Measurements from ENCODE around the gene SF3B2. TPM values are rescaled to one million over a fixed set of nuclear protein-coding genes. Genes with fewer than 3 reads are reported as not detected.
A peak's percentile ranks its signal among the peaks of the same experiment; 100 is the strongest.
"Not testable (repeated sequence)": the region's sequence is repeated elsewhere in the genome, so short reads cannot be mapped to it uniquely, and the experiment has no call there.

SF3B2 gene
- total RNA-seq, 1 experiment from 2014 or later: 358 TPM

DNA sequence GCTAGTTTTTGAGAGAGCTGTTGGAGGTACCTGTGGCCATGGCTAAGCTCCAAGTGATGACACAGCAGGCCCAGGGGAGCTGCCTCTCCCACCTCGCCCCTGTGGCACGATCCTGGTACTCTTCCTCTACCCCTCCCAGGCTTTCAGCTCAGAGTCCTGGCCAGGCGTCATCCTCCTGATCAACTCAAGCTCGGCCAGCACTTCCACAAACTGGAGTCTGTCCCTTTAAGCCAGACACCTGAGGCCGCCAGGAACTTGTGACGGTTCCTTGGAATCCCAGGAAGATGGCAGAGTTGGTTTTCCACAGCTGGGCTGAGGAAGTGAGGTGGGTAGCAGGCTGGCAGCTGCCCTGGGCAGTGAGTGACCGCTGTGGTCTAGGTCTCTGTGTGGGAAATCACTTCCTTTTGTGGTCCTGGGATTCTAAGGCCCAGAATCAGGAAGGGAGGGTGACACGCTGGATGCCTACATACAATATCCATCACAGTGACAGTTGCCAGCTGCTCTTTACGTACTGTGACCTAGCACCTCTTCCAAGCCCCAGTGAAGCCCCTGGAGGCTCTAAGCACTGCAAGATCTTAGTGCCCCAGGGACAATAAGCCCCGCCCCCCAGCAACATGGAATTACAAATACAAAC is 43.6 kb upstream of the SF3B2 start:
- DNase-seq (ENCODE audit: low spot score): peak; percentile 50
- Histone ChIP-seq H3K4me3 (ENCODE audit: low read depth, low read length, poor library complexity, severe bottlenecking) (no peak overlapping the region), H3K27ac (ENCODE audit: low read depth, low read length, poor library complexity, severe bottlenecking) (no peak overlapping the region), H3K27me3 (replicated peaks; ENCODE audit: insufficient read depth, low read depth, low read length, poor library complexity) (no peaks in the 10 kb centered on the region), H3K9me3 (ENCODE audit: low read depth, low read length, poor library complexity, severe bottlenecking) (no peaks in the 10 kb centered on the region), H3K36me3 (ENCODE audit: insufficient read depth, low read length, poor library complexity, severe bottlenecking) (peaks cover 20% of the 10 kb centered on the region), H3K4me1 (ENCODE audit: insufficient read depth, low read length, poor library complexity, severe bottlenecking) (no peaks in the 10 kb centered on the region)
- POLR2A ChIA-PET (ENCODE audit: low non-redundant PET): interaction anchor here (0.7 kb wide), 1 partner anchor 116 kb away, joined by 3 read pairs; no protein-coding TSS in a partner anchor
- no TSS peak for BruUV-seq (replicated peaks)
- CTCF ChIA-PET: interaction anchor here (0.6 to 1.2 kb wide), 2 partner anchors 13 to 149 kb away, joined by 3 to 4 read pairs; no protein-coding TSS in a partner anchor
- intact Hi-C loops (cut with micrococcal nuclease; ENCODE audit: unreplicated experiment): no loop called here
- TF ChIP-seq, protein P1, sequence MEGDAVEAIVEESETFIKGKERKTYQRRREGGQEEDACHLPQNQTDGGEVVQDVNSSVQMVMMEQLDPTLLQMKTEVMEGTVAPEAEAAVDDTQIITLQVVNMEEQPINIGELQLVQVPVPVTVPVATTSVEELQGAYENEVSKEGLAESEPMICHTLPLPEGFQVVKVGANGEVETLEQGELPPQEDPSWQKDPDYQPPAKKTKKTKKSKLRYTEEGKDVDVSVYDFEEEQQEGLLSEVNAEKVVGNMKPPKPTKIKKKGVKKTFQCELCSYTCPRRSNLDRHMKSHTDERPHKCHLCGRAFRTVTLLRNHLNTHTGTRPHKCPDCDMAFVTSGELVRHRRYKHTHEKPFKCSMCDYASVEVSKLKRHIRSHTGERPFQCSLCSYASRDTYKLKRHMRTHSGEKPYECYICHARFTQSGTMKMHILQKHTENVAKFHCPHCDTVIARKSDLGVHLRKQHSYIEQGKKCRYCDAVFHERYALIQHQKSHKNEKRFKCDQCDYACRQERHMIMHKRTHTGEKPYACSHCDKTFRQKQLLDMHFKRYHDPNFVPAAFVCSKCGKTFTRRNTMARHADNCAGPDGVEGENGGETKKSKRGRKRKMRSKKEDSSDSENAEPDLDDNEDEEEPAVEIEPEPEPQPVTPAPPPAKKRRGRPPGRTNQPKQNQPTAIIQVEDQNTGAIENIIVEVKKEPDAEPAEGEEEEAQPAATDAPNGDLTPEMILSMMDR (conservative IDR thresholded peaks at IDR 0.05; ENCODE audit: low read depth, low read length): no peak
- TF ChIP-seq EZH2 (IDR thresholded peaks at IDR 0.05; ENCODE audit: borderline replicate concordance, low read depth, low read length, poor library complexity, severe bottlenecking): no peak

DNA sequence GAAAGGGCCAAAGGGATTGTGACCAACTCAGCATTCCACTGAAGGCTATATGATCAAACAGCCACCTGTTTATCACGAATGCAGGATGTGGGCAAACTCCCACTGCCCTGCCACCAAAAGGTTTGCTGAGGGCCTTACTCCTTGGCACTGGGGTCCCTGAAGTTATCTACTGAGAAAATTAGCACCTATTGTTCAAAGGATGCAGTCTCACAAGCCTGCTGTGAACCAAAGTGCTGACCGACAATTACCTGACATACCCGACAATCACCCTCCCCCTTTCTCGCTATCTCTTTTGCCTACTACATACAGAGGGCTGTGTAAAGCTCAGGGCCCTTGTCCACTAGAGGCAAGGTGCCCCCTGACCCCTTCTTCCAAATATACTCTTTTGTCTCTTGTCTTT is 42.1 kb upstream of the SF3B2 start:
- H3K4me1 ChIP-seq (ENCODE audit: insufficient read depth, low read length, poor library complexity, severe bottlenecking); DNase-seq (ENCODE audit: low spot score); H3K4me3 ChIP-seq (ENCODE audit: low read depth, low read length, poor library complexity, severe bottlenecking); BruUV-seq (replicated peaks); H3K36me3 ChIP-seq (ENCODE audit: insufficient read depth, low read length, poor library complexity, severe bottlenecking); H3K27me3 ChIP-seq (replicated peaks; ENCODE audit: insufficient read depth, low read depth, low read length, poor library complexity); H3K9me3 ChIP-seq (ENCODE audit: low read depth, low read length, poor library complexity, severe bottlenecking); CTCF ChIA-PET; H3K27ac ChIP-seq (ENCODE audit: low read depth, low read length, poor library complexity, severe bottlenecking); intact Hi-C loops (cut with micrococcal nuclease; ENCODE audit: unreplicated experiment): not testable (repeated sequence)
- POLR2A ChIA-PET (ENCODE audit: low non-redundant PET): interaction anchor here (0.6 kb wide), 1 partner anchor 303 kb away, joined by 3 read pairs; no protein-coding TSS in a partner anchor

DNA sequence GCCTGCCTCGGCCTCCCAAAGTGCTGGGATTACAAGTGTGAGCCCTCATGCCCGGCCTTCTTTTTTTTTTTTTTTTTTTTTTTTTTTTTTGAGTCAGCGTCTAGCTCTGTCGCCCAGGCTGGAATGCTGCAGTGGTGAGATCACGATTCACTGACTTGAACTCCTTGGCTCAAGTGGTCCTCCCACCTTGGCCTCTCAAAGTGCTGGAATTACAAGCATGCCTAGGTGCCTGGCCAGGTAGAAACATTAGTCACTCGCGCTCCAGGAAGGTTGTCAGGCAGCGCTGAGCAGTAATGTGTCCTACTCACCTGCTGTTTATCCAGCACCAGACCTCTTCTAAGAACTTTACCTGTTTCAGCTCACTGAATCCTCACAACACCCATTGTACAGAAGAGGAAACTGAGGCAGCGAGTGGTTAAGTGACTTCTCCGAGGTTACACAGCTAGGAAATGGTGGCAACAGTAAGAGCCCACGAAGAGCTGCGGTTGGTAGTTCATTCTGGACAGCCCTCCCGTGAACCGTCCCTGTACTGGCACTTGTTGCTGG is 40.9 kb upstream of the SF3B2 start:
- intact Hi-C loops (cut with micrococcal nuclease; ENCODE audit: unreplicated experiment): no loop called here
- DNase-seq (ENCODE audit: low spot score): no peak
- no TSS peak for BruUV-seq (replicated peaks)

More for the DNA sequence above, 40.9 kb upstream of the SF3B2 start:
- no peaks in the 10 kb centered on the region for H3K36me3 ChIP-seq (ENCODE audit: insufficient read depth, low read length, poor library complexity, severe bottlenecking)
- no peak overlapping the region for H3K4me3 ChIP-seq (ENCODE audit: low read depth, low read length, poor library complexity, severe bottlenecking)
- CTCF ChIA-PET: interaction anchor here (1.2 kb wide), 1 partner anchor 11 kb away, joined by 9 read pairs; no protein-coding TSS in a partner anchor
- no peaks in the 10 kb centered on the region for H3K9me3 ChIP-seq (ENCODE audit: low read depth, low read length, poor library complexity, severe bottlenecking)
- POLR2A ChIA-PET (ENCODE audit: low non-redundant PET): no interaction called here
- no peaks in the 10 kb centered on the region for H3K27me3 ChIP-seq (replicated peaks; ENCODE audit: insufficient read depth, low read depth, low read length, poor library complexity)
- H3K27ac ChIP-seq (ENCODE audit: low read depth, low read length, poor library complexity, severe bottlenecking): no peak overlapping the region
- TF ChIP-seq, protein P1 (conservative IDR thresholded peaks at IDR 0.05; ENCODE audit: low read depth, low read length): no peak
- no peak for TF ChIP-seq EZH2 (IDR thresholded peaks at IDR 0.05; ENCODE audit: borderline replicate concordance, low read depth, low read length, poor library complexity, severe bottlenecking)
- H3K4me1 ChIP-seq (ENCODE audit: insufficient read depth, low read length, poor library complexity, severe bottlenecking): peaks cover 17% of the 10 kb centered on the region
